Liver (tissue), 9 donors: Measurements from ENCODE around the gene ZNF417. TPM values are rescaled to one million over a fixed set of nuclear protein-coding genes. Genes with fewer than 3 reads are reported as not detected.

Source experiments
- DNase-seq: peaks from one replicate; pipeline ENCODE4 v3.0.0-alpha.2; 2017; ENCODE audit warnings: low spot score
- H3K27ac ChIP-seq, 2 donors: one replicate each; pipeline ENCODE4 v1.7.0; 2013; ENCODE audit warnings: inconsistent platforms in 2 of 2, low read length in 2 of 2, control low read depth in 1 of 2, low read depth in 1 of 2, mild to moderate bottlenecking in 1 of 2
- H3K27me3 ChIP-seq, 4 donors: one replicate each; pipeline versions ENCODE4 v1.6.1 to v1.7.0; 2013; ENCODE audit warnings: low read length in 3 of 4, inconsistent platforms in 1 of 4, mild to moderate bottlenecking in 1 of 4, moderate library complexity in 1 of 4; ENCODE audit not compliant: control insufficient read depth in 4 of 4, insufficient read depth in 4 of 4
- H3K36me3 ChIP-seq, 4 donors: one replicate each; pipeline versions ENCODE4 v1.6.1 to v1.7.0; 2013; ENCODE audit warnings: low read length in 3 of 4, mild to moderate bottlenecking in 3 of 4, low read depth in 1 of 4, moderate library complexity in 1 of 4; ENCODE audit not compliant: control insufficient read depth in 4 of 4, insufficient read depth in 3 of 4
- H3K4me1 ChIP-seq, 4 donors: one replicate each; pipeline versions ENCODE4 v1.6.1 to v1.7.0; 2013; ENCODE audit warnings: low read length in 3 of 4, mild to moderate bottlenecking in 3 of 4, moderate library complexity in 1 of 4; ENCODE audit not compliant: control insufficient read depth in 4 of 4, insufficient read depth in 4 of 4
- H3K4me3 ChIP-seq, 3 donors: one replicate each; pipeline versions ENCODE4 v1.6.1 to v1.7.0; 2013; ENCODE audit warnings: low read length in 3 of 3, control low read depth in 1 of 3, low read depth in 1 of 3, mild to moderate bottlenecking in 1 of 3
- H3K9ac ChIP-seq, 2 donors: one replicate each; pipeline ENCODE4 v1.7.0; 2013; ENCODE audit warnings: low read length in 2 of 2, mild to moderate bottlenecking in 2 of 2, moderate library complexity in 2 of 2, control low read depth in 1 of 2, low read depth in 1 of 2
- H3K9me3 ChIP-seq, 4 donors: one replicate each; pipeline versions ENCODE4 v1.6.1 to v1.7.0; 2013; ENCODE audit warnings: low read length in 3 of 4; ENCODE audit not compliant: control insufficient read depth in 4 of 4
- ATF3 ChIP-seq: IDR thresholded peaks from 2 replicates; pipeline ENCODE4 v1.6.1; 2016; ENCODE audit warnings: antibody characterized with exemption
- CTCF ChIP-seq: fragments of 150-350 bp; IDR thresholded peaks from 2 replicates; pipeline ENCODE4 v1.5.1; 2017; ENCODE audit warnings: improper control_type of control experiment, low read depth, low read length; ENCODE audit not compliant: missing input control
- EGR1 ChIP-seq, 2 donors: IDR thresholded peaks; 2 replicates each; pipeline ENCODE4 v1.6.1; 2016 to 2018; ENCODE audit warnings: antibody characterized with exemption in 2 of 2, low read depth in 2 of 2
- GABPA ChIP-seq, 2 donors: IDR thresholded peaks in 1 of 2; conservative IDR thresholded peaks in 1 of 2; 2 replicates each; pipeline ENCODE4 v1.6.1; 2016; ENCODE audit warnings: antibody characterized with exemption in 2 of 2, mild to moderate bottlenecking in 1 of 2, moderate library complexity in 1 of 2
- HNF4A ChIP-seq, 2 donors: conservative IDR thresholded peaks; 2 replicates each; pipeline ENCODE4 v1.6.1; 2016; ENCODE audit warnings: antibody characterized with exemption in 2 of 2, mild to moderate bottlenecking in 2 of 2
- HNF4G ChIP-seq: IDR thresholded peaks from 2 replicates; pipeline ENCODE4 v1.6.1; 2016; ENCODE audit warnings: antibody characterized with exemption
- MAX ChIP-seq: IDR thresholded peaks from 2 replicates; pipeline ENCODE4 v1.6.1; 2016; ENCODE audit warnings: antibody characterized with exemption
- NR2F2 ChIP-seq: IDR thresholded peaks from 2 replicates; pipeline ENCODE4 v1.6.1; 2016; ENCODE audit warnings: antibody characterized with exemption
- RAD21 ChIP-seq, 2 donors: IDR thresholded peaks; 2 replicates each; pipeline ENCODE4 v1.6.1; 2016; ENCODE audit warnings: antibody characterized with exemption in 2 of 2, mild to moderate bottlenecking in 2 of 2
- REST ChIP-seq: IDR thresholded peaks from 2 replicates; pipeline ENCODE4 v1.6.1; 2016; ENCODE audit warnings: antibody characterized with exemption, mild to moderate bottlenecking
- RXRA ChIP-seq, 2 donors: IDR thresholded peaks; 2 replicates each; pipeline ENCODE4 v1.6.1; 2017 to 2018; ENCODE audit warnings: antibody characterized with exemption in 2 of 2, mild to moderate bottlenecking in 1 of 2
- SP1 ChIP-seq: IDR thresholded peaks from 2 replicates; pipeline ENCODE4 v1.6.1; 2018; ENCODE audit warnings: antibody characterized with exemption, mild to moderate bottlenecking
- TAF1 ChIP-seq: conservative IDR thresholded peaks from 2 replicates; pipeline ENCODE4 v1.6.1; 2016; ENCODE audit warnings: antibody characterized with exemption, mild to moderate bottlenecking
- YY1 ChIP-seq: IDR thresholded peaks from 2 replicates; pipeline ENCODE4 v1.6.1; 2016; ENCODE audit warnings: antibody characterized with exemption, mild to moderate bottlenecking
- ZBTB33 ChIP-seq: IDR thresholded peaks from 2 replicates; pipeline ENCODE4 v1.6.1; 2016; ENCODE audit warnings: antibody characterized with exemption
- WGBS: extraction: QIAGEN DNeasy Blood & Tissue Kit; methylation state at CpG from one replicate; pipeline ENCODE4 v1.1.7; 2013; 5-methylcytosine and 5-hydroxymethylcytosine counted together
- polyA plus RNA-seq, 2 donors: library from polyadenylated mRNA; stranded (reverse) in 1 of 2; unstranded in 1 of 2; fragments of 200-250 nt in 1 of 2; fragments of >200 nt in 1 of 2; fragmentation: Nextera tagmentation in 1 of 2; extraction: Ambion mirVana in 1 of 2; gene quantifications; one replicate each; pipeline versions ENCODE4 v1.2.1 to v1.2.3, GENCODE V29; 2013 to 2015
- total RNA-seq, 2 donors: library from RNA; depleted of rRNA; stranded (reverse); fragments of >200 nt; gene quantifications; one replicate each; pipeline ENCODE4 v1.2.3, GENCODE V29; 2014
- donor health status: healthy.
- donor health status: healthy.
- donor health status: healthy.
- donor health status: healthy.
- donor health status: healthy.

The ZNF417 gene
- total and polyA plus RNA-seq, 4 donors: 1.2 to 16.3 (median 7.3) TPM

- TF ChIP-seq GABPA (IDR thresholded peaks at IDR 0.05 in 1 of 2, conservative IDR thresholded peaks at IDR 0.05 in 1 of 2) (no peak), EGR1 (IDR thresholded peaks at IDR 0.05; ENCODE audit: low read depth in 2 of 2) (no peak), ZBTB33 (no peak)
- Histone ChIP-seq H3K27me3 (no peaks in the 10 kb centered on the region), H3K4me3 (peak overlapping the region in 1 of 3 donors; percentile 36), H3K9me3 (peaks cover 22 to 53% (median 46%) of the 10 kb centered on the region in 4 donors), H3K4me1 (peaks cover 0 to 7% (median 3%) of the 10 kb centered on the region in 4 donors), H3K36me3 (no peaks in the 10 kb centered on the region), H3K9ac (no peak overlapping the region), H3K27ac (no peak overlapping the region)
- no peak for DNase-seq
- WGBS: 90% methylated on average over 24 of the region's 24 CpGs
Measured at GRCh38 chr19:57949296-57949695, 32.9 kb upstream of the ZNF417 start.

- 8% methylated on average over 54 of the region's 54 CpGs for WGBS
- Histone ChIP-seq H3K36me3 (peaks cover 0 to 16% (median 3%) of the 10 kb centered on the region in 4 donors), H3K27ac (peak within 1 kb of the TSS in 1 of 2 donors; percentile 52), H3K4me3 (peak within 1 kb of the TSS; percentile 41 to 80 (median 41)), H3K27me3 (no peaks in the 10 kb centered on the region), H3K9ac (no peak within 1 kb of the TSS), H3K9me3 (peaks cover 23 to 58% (median 50%) of the 10 kb centered on the region in 4 donors), H3K4me1 (peaks cover 0 to 7% (median 3%) of the 10 kb centered on the region in 4 donors)
- peak; percentile 90 for DNase-seq
- TF ChIP-seq CTCF (peak; percentile 51), REST (peak; percentile 68), MAX (peak; percentile 93), YY1 (peak; percentile 88), ATF3 (no peak), ZBTB33 (peak; percentile 90), HNF4A (conservative IDR thresholded peaks at IDR 0.05) (peak in 1 of 2 donors; percentile 54), GABPA (IDR thresholded peaks at IDR 0.05 in 1 of 2, conservative IDR thresholded peaks at IDR 0.05 in 1 of 2) (peak; percentile 68 to 96), SP1 (peak; percentile 54), TAF1 (no peak), NR2F2 (peak; percentile 91), EGR1 (IDR thresholded peaks at IDR 0.05; ENCODE audit: low read depth in 2 of 2) (peak in 1 of 2 donors; percentile 52), RXRA (IDR thresholded peaks at IDR 0.05) (peak; percentile 41 to 51), RAD21 (IDR thresholded peaks at IDR 0.05) (peak; percentile 53 to 58), HNF4G (no peak)
Measured at GRCh38 chr19:57947419-57948134, 31.2 kb upstream of the ZNF417 start, which contains the start of gene ZNF256. Gene ZNF256 (minus strand): TSS chr19:57947706. CDS start chr19:57947474, 232 bp downstream.
